Smooth muscle cell (in vitro differentiated cells): ENCODE results near the gene GATB. TPM values are rescaled to one million over a fixed set of nuclear protein-coding genes. Genes with fewer than 3 reads are reported as not detected.

Source experiments
- DNase-seq: peaks from one replicate; lab custom pipeline; 2025; ENCODE audit not compliant: unreplicated experiment; lab: John Stamatoyannopoulos, UW
- H2AFZ ChIP-seq: fragments of 200-600 bp; sonication (generic); 2 replicates; pipeline ENCODE4 v1.6.0; 2016; ENCODE audit warnings: antibody characterized with exemption, low read depth, mild to moderate bottlenecking
- H3F3A ChIP-seq: fragments of 200-600 bp; sonication (generic); 2 replicates; pipeline ENCODE4 v1.6.0; 2017; ENCODE audit warnings: antibody characterized with exemption, low read depth
- H3K27ac ChIP-seq: fragments of 200-600 bp; sonication (generic); 2 replicates; pipeline ENCODE4 v1.5.1; 2016; ENCODE audit warnings: low read depth, mild to moderate bottlenecking
- H3K27me3 ChIP-seq: fragments of 200-600 bp; sonication (generic); 2 replicates; pipeline ENCODE4 v1.6.1; 2016; ENCODE audit warnings: low read depth, mild to moderate bottlenecking
- H3K36me3 ChIP-seq: fragments of 200-600 bp; sonication (generic); 2 replicates; pipeline ENCODE4 v1.5.1; 2016; ENCODE audit warnings: low read depth
- H3K4me1 ChIP-seq: fragments of 200-600 bp; sonication (generic); 2 replicates; pipeline ENCODE4 v1.5.1; 2016; ENCODE audit warnings: low read depth
- H3K4me2 ChIP-seq: fragments of 200-600 bp; sonication (generic); 2 replicates; pipeline ENCODE4 v1.6.0; 2016; ENCODE audit warnings: mild to moderate bottlenecking
- H3K4me3 ChIP-seq: fragments of 200-600 bp; sonication (generic); 2 replicates; pipeline ENCODE4 v1.5.1; 2016; ENCODE audit warnings: mild to moderate bottlenecking
- H3K79me2 ChIP-seq: fragments of 200-600 bp; sonication (generic); 2 replicates; pipeline ENCODE4 v1.6.0; 2016; ENCODE audit warnings: low read depth, mild to moderate bottlenecking
- H3K9ac ChIP-seq: fragments of 200-600 bp; sonication (generic); 2 replicates; pipeline ENCODE4 v1.6.0; 2016; ENCODE audit warnings: low read depth
- H3K9me3 ChIP-seq: fragments of 200-600 bp; sonication (generic); replicated peaks from 2 replicates; pipeline ENCODE4 v1.5.1; 2016; ENCODE audit warnings: low read depth
- H4K20me1 ChIP-seq: fragments of 200-600 bp; sonication (generic); 2 replicates; pipeline ENCODE4 v1.6.0; 2016; ENCODE audit warnings: low read depth
- CTCF ChIP-seq: fragments of 200-600 bp; sonication (generic); IDR thresholded peaks from 2 replicates; pipeline ENCODE4 v1.5.1; 2017; ENCODE audit warnings: borderline replicate concordance, mild to moderate bottlenecking, antibody characterized with exemption; ENCODE audit not compliant: insufficient read depth, poor library complexity, severe bottlenecking
- WGBS: methylation state at CpG from one replicate; pipeline ENCODE4 v1.1.7; 2016; ENCODE audit warnings: low lambda C conversion rate; 5-methylcytosine and 5-hydroxymethylcytosine counted together
- polyA plus RNA-seq: library from polyadenylated mRNA; unstranded; fragments of >200 nt; fragmentation: Nextera tagmentation; extraction: Ambion mirVana; gene quantifications from 2 replicates; pipeline ENCODE4 v1.2.1, GENCODE V29; 2016
- total RNA-seq: library from RNA; depleted of rRNA; stranded (reverse); fragments of >200 nt; gene quantifications from 2 replicates; pipeline ENCODE4 v1.2.3, GENCODE V29; 2014

Gene GATB
- total and polyA plus RNA-seq, 2 experiments from 2014 or later: 15.7 to 17.6 TPM

- Histone ChIP-seq H4K20me1 (no peaks in the 10 kb centered on the region), H3K4me1 (peaks cover 26% of the 10 kb centered on the region), H2AFZ (no peak overlapping the region), H3K4me3 (no peak overlapping the region), H3K9ac (no peak overlapping the region), H3K4me2 (peak overlapping the region; percentile 8), H3K27ac (peak overlapping the region; percentile 18), H3K27me3 (no peaks in the 10 kb centered on the region), H3K79me2 (no peaks in the 10 kb centered on the region), H3F3A (peaks cover 8% of the 10 kb centered on the region), H3K36me3 (no peaks in the 10 kb centered on the region), H3K9me3 (no peaks in the 10 kb centered on the region)
- WGBS: 20% methylated on average over 14 of the region's 14 CpGs
- no peak for TF ChIP-seq CTCF
- no peak for DNase-seq
Measured at GRCh38 chr4:151671541-151672059, 89.2 kb downstream of the GATB start.

GRCh38 chr4:151670843-151671242 is 90.0 kb downstream of the GATB start:
- H4K20me1 ChIP-seq: no peaks in the 10 kb centered on the region
- H2AFZ ChIP-seq: no peak overlapping the region
- H3K4me2 ChIP-seq: peak overlapping the region; percentile 8
- no peak for TF ChIP-seq CTCF
- H3K9ac ChIP-seq: no peak overlapping the region
- H3K79me2 ChIP-seq: no peaks in the 10 kb centered on the region
- WGBS: 68% methylated on average over 5 of the region's 5 CpGs
- no peak overlapping the region for H3K4me3 ChIP-seq
- no peak for DNase-seq
- peaks cover 22% of the 10 kb centered on the region for H3K4me1 ChIP-seq
- H3F3A ChIP-seq: peaks cover 8% of the 10 kb centered on the region
- peak overlapping the region; percentile 18 for H3K27ac ChIP-seq
- H3K36me3 ChIP-seq: no peaks in the 10 kb centered on the region
- no peaks in the 10 kb centered on the region for H3K27me3 ChIP-seq
- H3K9me3 ChIP-seq: no peaks in the 10 kb centered on the region

- Histone ChIP-seq H3K4me3 (no peak overlapping the region), H3K4me1 (peaks cover 15% of the 10 kb centered on the region), H2AFZ (no peak overlapping the region), H3K4me2 (no peak overlapping the region), H4K20me1 (no peaks in the 10 kb centered on the region), H3F3A (peaks cover 8% of the 10 kb centered on the region), H3K9ac (no peak overlapping the region), H3K27ac (no peak overlapping the region), H3K27me3 (no peaks in the 10 kb centered on the region), H3K79me2 (no peaks in the 10 kb centered on the region), H3K9me3 (no peaks in the 10 kb centered on the region), H3K36me3 (no peaks in the 10 kb centered on the region)
- DNase-seq: no peak
- WGBS: 85% methylated on average over 9 of the region's 9 CpGs
- TF ChIP-seq CTCF: no peak
Measured at GRCh38 chr4:151669990-151670389, 90.8 kb downstream of the GATB start.

- H3K27ac ChIP-seq: no peak overlapping the region
- no peak overlapping the region for H3K4me2 ChIP-seq
- WGBS: 66% methylated on average over 4 of the region's 4 CpGs
Measured at GRCh38 chr4:151668689-151669402, 92.0 kb downstream of the GATB start.

More at GRCh38 chr4:151668689-151669402, 92.0 kb downstream of the GATB start:
- Histone ChIP-seq H3K27me3 (no peaks in the 10 kb centered on the region), H4K20me1 (no peaks in the 10 kb centered on the region), H2AFZ (no peak overlapping the region), H3K9ac (no peak overlapping the region), H3K79me2 (no peaks in the 10 kb centered on the region), H3K4me1 (peaks cover 8% of the 10 kb centered on the region), H3K9me3 (no peaks in the 10 kb centered on the region), H3K36me3 (no peaks in the 10 kb centered on the region), H3K4me3 (no peak overlapping the region), H3F3A (peaks cover 2% of the 10 kb centered on the region)
- no peak for TF ChIP-seq CTCF
- no peak for DNase-seq
